ENCODE data around the gene ASPHD2. TPM values are rescaled to one million over a fixed set of nuclear protein-coding genes. Genes with fewer than 3 reads are reported as not detected.

The ASPHD2 gene
- total and polyA plus RNA-seq, 11 donors: 0.07 to 1.5 (median 0.14) TPM; not detected in 2

- Histone ChIP-seq H3K36me3 (peaks cover 0 to 100% (median 95%) of the 10 kb centered on the region in 9 donors), H3K9me3 (no peaks in the 10 kb centered on the region), H3K27ac (no peak overlapping the region), H3K4me3 (no peak overlapping the region), H3K4me1 (peaks cover 0 to 9% (median 0%) of the 10 kb centered on the region in 12 donors), H3K27me3 (no peaks in the 10 kb centered on the region)
- ATAC-seq (no peak), DNase-seq (no peak)
- intact Hi-C loops (cut with DNase I): loop anchor here in 2 of 10 donors (10.0 kb wide), 1 partner anchor 101 kb away; no protein-coding TSS in a partner anchor
- 86 to 94% (median 90%) methylated on average over 5 of the region's 5 CpGs for WGBS, 4 donors
- TF ChIP-seq POLR2A (IDR thresholded peaks at IDR 0.05) (no peak), CTCF (IDR thresholded peaks at IDR 0.05) (no peak)
Observed at GRCh38 chr22:26466196-26466595, 37.1 kb downstream of the ASPHD2 start.

GRCh38 chr22:26470807-26471206, 41.7 kb downstream of the ASPHD2 start:
- intact Hi-C loops (cut with DNase I): no loop called here
- peaks cover 0 to 6% (median 0%) of the 10 kb centered on the region in 12 donors for H3K4me1 ChIP-seq
- ATAC-seq (no peak), DNase-seq (no peak)
- 92 to 99% (median 96%) methylated on average over 2 of the region's 2 CpGs for WGBS, 4 donors
- H3K27ac ChIP-seq: no peak overlapping the region
- TF ChIP-seq CTCF (IDR thresholded peaks at IDR 0.05): no peak
- TF ChIP-seq POLR2A (IDR thresholded peaks at IDR 0.05): no peak
- peaks cover 0 to 100% (median 99%) of the 10 kb centered on the region in 9 donors for H3K36me3 ChIP-seq
- H3K9me3 ChIP-seq: no peaks in the 10 kb centered on the region
- no peaks in the 10 kb centered on the region for H3K27me3 ChIP-seq
- no peak overlapping the region for H3K4me3 ChIP-seq

- DNase-seq: no peak
- peak in 1 of 4 donors; percentile 42 for ATAC-seq
- H3K27me3 ChIP-seq: no peaks in the 10 kb centered on the region
- H3K4me3 ChIP-seq: no peak overlapping the region
- intact Hi-C loops (cut with DNase I): no loop called here
- TF ChIP-seq POLR2A (IDR thresholded peaks at IDR 0.05) (no peak), CTCF (IDR thresholded peaks at IDR 0.05) (no peak)
- no peak overlapping the region for H3K27ac ChIP-seq
- H3K36me3 ChIP-seq: peaks cover 0 to 100% (median 99%) of the 10 kb centered on the region in 9 donors
- H3K4me1 ChIP-seq: peaks cover 0 to 6% (median 0%) of the 10 kb centered on the region in 12 donors
- WGBS, 4 donors: 83 to 92% (median 84%) methylated on average over 5 of the region's 5 CpGs
- no peaks in the 10 kb centered on the region for H3K9me3 ChIP-seq
Observed at GRCh38 chr22:26471522-26471921, 42.5 kb downstream of the ASPHD2 start.

GRCh38 chr22:26474682-26475081, 45.6 kb downstream of the ASPHD2 start:
- H3K4me1 ChIP-seq: peaks cover 0 to 18% (median 8%) of the 10 kb centered on the region in 12 donors
- no peaks in the 10 kb centered on the region for H3K9me3 ChIP-seq
- H3K27me3 ChIP-seq: no peaks in the 10 kb centered on the region
- peaks cover 0 to 97% (median 81%) of the 10 kb centered on the region in 9 donors for H3K36me3 ChIP-seq
- H3K4me3 ChIP-seq: no peak overlapping the region
- intact Hi-C loops (cut with DNase I): no loop called here
- TF ChIP-seq POLR2A (IDR thresholded peaks at IDR 0.05): no peak
- no peak for TF ChIP-seq CTCF (IDR thresholded peaks at IDR 0.05)
- H3K27ac ChIP-seq: no peak overlapping the region
- ATAC-seq (no peak), DNase-seq (no peak)
